Left colon (tissue), 2 donors: Measurements from ENCODE around the gene EWSR1. TPM values are rescaled to one million over a fixed set of nuclear protein-coding genes. Genes with fewer than 3 reads are reported as not detected.

Experiments used
- ATAC-seq: fragments of 200-7000 bp; cut with Tn5 transposase; one replicate; pipeline ENCODE4 v1.9.1; 2020; ENCODE audit warnings: mild to moderate bottlenecking, moderate library complexity
- DNase-seq, 2 donors: peaks; one replicate each; pipeline ENCODE4 v3.0.0-alpha.2; 2020
- intact Hi-C, 2 donors: fragments of 100-400 bp; cut with DNase I in 1 of 2; cut with micrococcal nuclease in 1 of 2; formaldehyde crosslinking; loops; one replicate each; pipeline versions ENCODE4 v1.11.2 to v1.14.0; 2022; cut with DNase I, micrococcal nuclease
- total RNA-seq, 2 donors: library from RNA; stranded (reverse); fragmentation: NEBNext Ultra II Directional; extraction: Animal tissue kit (Norgen Biotek cat#: 25700); gene quantifications; one replicate each; pipeline ENCODE4 v1.2.1, GENCODE V29; 2021
- donor health status: DM: no; HTN: no; CAD: no.
- donor health status: DM: yes; HTN: yes; CAD: no.

Gene EWSR1
- total RNA-seq, 2 donors from 2014 or later, result 158 to 192 TPM

- DNase-seq, result no peak
- intact Hi-C loops, result no loop called here
Observed at GRCh38 chr22:29299136-29299900, 31.2 kb downstream of the EWSR1 start.

DNA sequence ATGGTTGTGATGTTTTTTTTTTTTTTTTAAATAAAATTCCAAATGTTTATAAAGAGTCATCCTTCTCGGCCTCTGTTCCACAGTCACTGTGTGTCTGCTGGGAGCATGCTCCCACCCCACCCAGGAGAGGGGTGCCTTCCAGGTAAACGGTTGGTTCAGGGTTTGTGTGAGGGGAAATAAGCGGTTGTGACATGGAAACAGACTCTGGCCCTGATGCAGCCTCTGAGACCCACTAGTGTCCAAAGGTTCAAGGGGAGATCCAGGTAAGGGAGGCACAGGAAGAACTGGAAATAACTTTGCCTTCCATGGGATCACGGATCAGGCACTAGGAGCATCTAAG is 32.4 kb downstream of the EWSR1 start:
- ATAC-seq, result no peak
- intact Hi-C loops, result no loop called here
- no peak for DNase-seq

More at GRCh38 chr22:29299136-29299900, 31.2 kb downstream of the EWSR1 start:
- ATAC-seq, result no peak

DNA sequence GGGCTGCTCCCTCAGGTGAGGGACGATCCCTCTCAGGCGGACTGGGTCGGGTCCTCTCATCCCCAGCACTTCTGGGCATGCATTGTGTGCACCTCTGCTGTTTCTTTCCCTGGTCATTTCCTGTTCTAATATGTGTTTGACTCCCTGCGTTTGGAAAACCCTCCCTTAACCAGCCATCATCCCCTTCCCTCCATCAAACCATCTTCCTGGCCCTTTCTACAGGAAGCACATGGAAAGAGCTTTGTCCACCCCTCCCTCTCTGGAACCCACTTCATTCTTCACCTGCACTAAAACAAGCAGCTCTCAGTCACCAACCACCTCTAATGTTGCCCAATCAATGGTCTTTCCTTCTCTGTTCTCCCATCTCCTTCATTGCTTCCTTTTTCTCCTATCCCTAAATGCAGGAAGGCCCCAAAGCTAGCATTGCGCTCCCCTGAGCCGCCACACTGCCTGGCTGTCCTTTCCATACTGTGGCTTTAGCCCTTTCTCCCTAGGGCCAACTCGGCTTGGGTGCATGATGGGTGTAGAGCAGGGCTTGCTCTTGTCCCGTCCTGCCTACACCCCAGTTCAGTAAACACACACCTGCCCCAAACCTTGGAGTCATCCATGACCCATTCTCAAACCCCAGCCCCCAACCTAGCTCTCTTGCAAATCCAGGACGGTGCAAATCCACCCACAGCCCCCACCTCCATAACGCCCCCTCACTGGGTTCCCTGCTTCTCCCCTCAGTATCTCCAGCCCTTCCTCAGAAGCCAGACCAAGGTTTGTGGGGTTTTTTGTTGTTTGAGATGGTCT is 32.9 kb downstream of the EWSR1 start:
- DNase-seq, result no peak
- intact Hi-C loops, result no loop called here
- no peak for ATAC-seq

GRCh38 chr22:29301716-29302401 is 33.8 kb downstream of the EWSR1 start:
- DNase-seq (no peak), ATAC-seq (no peak)
- intact Hi-C loops, result no loop called here

DNA sequence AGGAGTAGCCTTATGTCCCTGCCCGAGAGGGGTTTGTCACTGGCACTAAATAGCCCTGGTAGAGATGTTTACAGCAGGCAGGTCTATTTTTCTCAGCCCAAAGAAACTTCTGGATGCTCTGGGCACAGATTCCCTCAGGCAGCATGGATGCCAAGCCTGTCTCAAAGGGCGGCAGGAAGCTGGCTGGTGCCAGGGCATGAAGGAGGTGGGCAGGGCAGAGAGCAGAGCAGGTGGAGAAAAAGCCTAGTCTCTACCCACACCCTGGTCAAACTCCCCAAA is 34.3 kb downstream of the EWSR1 start:
- DNase-seq (no peak), ATAC-seq (peak; percentile 15)
- intact Hi-C loops, result no loop called here

GRCh38 chr22:29302681-29303465 is 34.8 kb downstream of the EWSR1 start:
- intact Hi-C loops, result no loop called here
- DNase-seq (peak; percentile 24 to 29), ATAC-seq (peak; percentile 21)

DNA sequence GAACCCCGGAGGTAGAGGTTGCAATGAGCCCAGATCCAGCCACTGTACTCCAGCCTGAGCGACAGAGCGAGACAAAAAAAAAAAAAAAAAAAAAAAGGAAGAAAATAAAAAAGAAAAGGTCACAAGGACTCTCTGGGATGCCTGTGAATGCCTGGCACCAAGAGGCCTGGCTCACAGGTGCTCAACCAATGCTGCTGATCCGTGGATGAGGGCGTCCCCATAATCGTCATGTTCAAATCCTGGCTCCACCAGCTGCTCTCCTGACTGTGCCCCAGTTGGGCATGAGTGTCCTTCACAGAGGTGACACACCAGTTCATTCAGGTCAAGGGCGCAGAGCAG is 37.7 kb downstream of the EWSR1 start:
- intact Hi-C loops, result no loop called here
- no peak for DNase-seq
- ATAC-seq, result no peak

- DNase-seq (peak; percentile 86 to 87), ATAC-seq (peak; percentile 67)
- intact Hi-C loops, result no loop called here
Observed at GRCh38 chr22:29306175-29306834, 38.2 kb downstream of the EWSR1 start, which contains the start of gene GAS2L1. GAS2L1 (plus strand) TSS chr22:29306650; CDS start chr22:29308106, 1,456 bp downstream.

- ATAC-seq (peak; percentile 69), DNase-seq (peak; percentile 79 to 90)
- intact Hi-C loops, result no loop called here
Observed at GRCh38 chr22:29306835-29307595, 38.9 kb downstream of the EWSR1 start.

DNA sequence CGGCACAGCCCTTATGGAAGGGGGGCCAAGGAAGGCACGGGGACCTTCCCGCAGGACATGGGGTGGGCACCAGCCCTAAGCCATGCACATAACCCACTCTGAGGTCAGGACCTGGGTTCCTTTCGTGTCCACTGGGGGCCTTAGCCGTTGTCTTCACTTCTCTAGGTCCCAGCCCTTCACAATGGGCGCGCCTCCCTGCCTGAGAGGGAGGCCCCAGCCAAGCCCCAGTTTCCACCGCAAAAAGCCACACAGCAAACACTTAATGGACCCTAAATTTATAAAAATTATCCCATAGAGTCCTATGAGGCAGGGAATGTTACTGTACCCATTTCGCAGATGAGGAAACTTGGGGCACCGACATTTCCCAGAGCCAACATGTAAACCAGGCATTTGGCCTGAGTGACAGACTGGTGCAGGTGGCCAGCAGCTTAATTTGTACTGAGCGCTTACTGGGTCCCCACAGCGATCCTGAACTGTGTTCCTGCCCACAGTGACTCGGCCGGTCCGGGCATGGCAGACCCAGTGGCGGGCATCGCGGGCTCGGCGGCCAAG is 39.6 kb downstream of the EWSR1 start:
- no peak for ATAC-seq
- intact Hi-C loops, result no loop called here
- no peak for DNase-seq

DNA sequence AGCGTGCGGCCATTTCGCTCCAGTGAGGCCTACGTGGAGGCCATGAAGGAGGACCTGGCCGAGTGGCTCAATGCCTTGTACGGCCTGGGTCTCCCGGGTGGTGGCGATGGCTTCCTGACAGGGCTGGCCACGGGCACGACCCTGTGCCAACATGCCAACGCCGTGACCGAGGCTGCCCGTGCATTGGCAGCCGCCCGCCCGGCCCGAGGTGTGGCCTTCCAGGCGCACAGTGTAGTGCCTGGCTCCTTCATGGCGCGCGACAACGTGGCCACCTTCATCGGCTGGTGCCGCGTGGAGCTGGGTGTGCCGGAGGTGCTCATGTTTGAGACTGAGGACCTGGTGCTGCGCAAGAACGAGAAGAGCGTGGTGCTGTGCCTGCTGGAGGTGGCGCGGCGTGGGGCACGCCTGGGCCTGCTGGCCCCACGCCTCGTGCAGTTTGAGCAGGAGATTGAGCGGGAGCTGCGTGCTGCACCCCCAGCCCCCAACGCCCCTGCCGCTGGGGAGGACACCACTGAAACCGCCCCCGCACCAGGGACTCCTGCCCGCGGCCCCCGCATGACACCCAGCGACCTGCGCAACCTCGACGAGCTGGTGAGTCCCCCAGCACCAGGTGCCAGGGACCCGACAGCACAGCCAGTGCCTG is 40.2 kb downstream of the EWSR1 start:
- DNase-seq, result no peak
- intact Hi-C loops, result no loop called here
- no peak for ATAC-seq

DNA sequence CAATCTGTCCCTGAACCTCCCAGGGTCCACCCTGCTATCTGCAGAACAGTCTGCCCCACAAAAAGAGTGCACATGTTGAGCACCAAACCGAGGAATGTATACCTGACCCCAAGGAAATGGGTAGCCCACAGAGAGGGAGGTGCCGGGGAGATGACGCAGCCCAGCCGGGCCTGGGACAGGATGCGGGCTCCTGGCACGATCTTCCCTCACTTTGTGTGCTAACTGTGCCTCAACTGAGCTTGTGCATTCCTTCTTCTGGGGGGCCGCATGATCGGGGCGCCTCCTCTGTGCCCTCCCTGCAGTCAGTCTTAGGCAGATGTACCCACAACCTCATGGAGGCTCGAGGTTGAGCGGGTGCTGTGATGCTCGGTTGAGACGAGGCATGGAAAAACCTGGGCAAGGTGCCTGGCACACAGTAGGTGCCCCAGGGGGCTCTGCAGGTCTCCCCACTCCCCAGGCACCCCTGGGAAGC is 40.8 kb downstream of the EWSR1 start:
- DNase-seq (peak in 1 of 2 donors; percentile 26), ATAC-seq (no peak)
- intact Hi-C loops, result no loop called here

DNA sequence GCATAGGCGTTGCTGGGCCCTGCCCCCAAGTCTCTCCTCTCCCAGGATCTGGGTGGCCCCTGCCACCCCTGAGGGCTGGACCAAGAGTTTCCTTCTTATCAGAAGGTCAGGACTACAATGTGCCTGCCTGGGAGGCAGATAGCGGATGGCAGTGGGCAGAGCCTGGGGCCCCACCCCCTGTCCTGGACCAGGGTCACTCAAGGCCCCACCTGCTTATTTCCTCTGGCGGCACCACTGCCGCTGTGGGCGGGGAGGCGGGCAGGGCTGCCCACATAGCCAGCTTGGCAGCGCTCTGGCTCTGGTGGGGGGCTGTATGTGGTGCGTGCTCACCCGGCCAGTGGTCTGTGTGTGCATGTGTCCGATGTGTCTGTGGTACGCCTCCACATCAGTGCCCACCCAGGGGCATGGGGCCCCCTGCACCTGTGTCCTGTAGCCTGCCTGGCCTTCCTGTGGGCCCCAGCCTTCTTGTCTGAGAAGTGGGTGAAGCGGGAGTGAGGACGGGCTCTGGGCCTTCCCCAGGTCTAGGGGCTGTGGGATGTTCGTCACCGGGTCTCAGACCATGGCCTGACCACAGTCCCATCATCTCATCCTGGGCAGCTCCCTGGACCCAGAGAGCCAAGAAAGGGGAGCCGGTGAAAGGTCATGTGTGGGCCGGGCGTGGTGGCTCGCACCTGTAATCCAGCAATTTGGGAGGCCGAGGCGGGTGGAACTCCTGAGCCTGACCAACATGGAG is 41.4 kb downstream of the EWSR1 start:
- DNase-seq (peak; percentile 65 to 67), ATAC-seq (peak; percentile 32)
- intact Hi-C loops, result no loop called here

DNA sequence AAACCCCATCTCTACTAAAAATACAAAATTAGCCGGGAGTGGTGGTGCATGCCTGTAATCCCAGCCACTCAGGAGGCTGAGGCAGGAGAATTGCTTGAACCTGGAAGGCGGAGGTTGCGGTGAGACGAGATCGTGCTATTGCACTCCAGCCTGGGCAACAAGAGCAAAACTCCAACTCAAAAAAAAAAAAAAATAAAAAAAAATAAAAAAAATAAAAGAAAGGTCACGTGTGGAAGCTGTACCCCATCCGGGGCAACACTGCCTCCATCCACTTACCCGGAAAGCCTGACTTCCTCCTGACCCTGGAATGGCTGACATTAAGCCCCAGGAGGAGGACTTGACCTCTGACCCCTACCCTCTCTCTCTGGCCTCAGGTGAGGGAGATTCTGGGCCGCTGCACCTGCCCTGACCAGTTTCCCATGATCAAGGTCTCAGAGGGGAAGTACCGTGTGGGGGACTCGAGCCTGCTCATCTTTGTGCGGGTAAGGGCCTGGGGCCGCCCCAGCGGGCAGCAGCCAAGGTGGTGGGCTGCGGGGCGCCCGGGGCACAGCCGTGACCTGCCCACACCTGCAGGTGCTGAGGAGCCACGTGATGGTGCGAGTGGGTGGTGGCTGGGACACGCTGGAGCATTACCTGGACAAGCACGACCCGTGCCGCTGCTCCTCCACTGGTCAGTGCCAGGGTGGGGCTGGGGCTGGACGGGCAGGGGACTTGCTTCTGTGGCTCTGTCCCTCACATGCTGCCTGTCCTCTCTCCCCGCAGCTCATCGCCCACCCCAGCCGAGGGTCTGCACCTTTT is 42.2 kb downstream of the EWSR1 start:
- DNase-seq (no peak), ATAC-seq (no peak)
- intact Hi-C loops, result no loop called here

GRCh38 chr22:29310863-29311339 is 42.8 kb downstream of the EWSR1 start:
- DNase-seq (peak; percentile 86 to 93), ATAC-seq (peak; percentile 34)
- intact Hi-C loops, result no loop called here
